Endometrium (tissue), 2 donors: Measurements from ENCODE around the gene GABRR1.

Experiments
- FAIRE-seq: peaks from 2 replicates; lab custom pipeline; 2012; peaks lifted over from hg19 to GRCh38; lab: Jason Lieb, UNC
- donor health status: control.
- donor health status: control.

GABRR1 gene

GRCh38 chr6:89215391-89215790 lies 1.8 kb downstream of the GABRR1 start:
- FAIRE-seq, result no peak

- FAIRE-seq, result no peak
Observed at GRCh38 chr6:89214197-89214596, 3.0 kb downstream of the GABRR1 start.

- no peak for FAIRE-seq
Observed at GRCh38 chr6:89212472-89212871, 4.7 kb downstream of the GABRR1 start.

DNA sequence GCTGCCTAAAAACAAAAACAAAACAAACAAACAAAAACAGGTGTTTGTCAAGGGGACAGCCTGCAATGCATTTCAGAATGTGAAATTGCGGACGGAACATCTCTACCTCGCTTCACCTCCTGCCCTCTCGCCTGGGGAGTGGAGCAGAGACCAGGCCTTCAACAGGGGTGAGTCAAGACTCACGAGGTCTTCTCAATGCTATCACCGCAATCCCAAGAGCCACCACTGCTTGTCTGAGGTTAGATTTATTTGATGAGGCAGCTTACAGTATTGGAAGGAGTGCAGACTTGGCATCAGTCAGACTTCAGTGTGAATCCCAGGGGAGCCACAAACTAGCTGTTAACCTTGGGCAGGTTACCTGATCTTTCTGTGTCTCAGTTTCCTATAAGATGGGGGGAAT lies 7.7 kb downstream of the GABRR1 start:
- no peak for FAIRE-seq

GRCh38 chr6:89208551-89208950 lies 8.6 kb downstream of the GABRR1 start:
- no peak for FAIRE-seq

DNA sequence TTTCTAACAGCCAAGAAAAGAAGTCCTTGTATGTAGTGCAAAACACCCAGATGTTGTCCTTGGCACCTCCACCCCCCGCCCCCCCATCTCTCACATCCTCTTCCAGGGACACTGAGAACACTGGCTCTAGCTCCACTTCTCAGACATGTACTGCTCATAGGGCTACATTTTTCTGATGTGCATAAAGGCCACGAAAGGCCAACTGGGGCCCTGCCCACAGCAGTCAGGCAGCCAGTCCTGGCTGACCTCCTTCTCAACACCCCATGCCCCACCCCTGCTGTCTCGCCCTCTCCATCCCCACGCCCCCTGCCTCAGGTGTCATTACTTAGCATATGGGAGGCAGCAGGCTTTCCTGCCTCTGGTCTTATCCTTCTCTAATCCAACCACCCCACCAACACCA lies 11.3 kb downstream of the GABRR1 start:
- no peak for FAIRE-seq

GRCh38 chr6:89204096-89204495 lies 13.1 kb downstream of the GABRR1 start:
- no peak for FAIRE-seq

GRCh38 chr6:89200706-89201215 lies 16.4 kb downstream of the GABRR1 start:
- no peak for FAIRE-seq

- FAIRE-seq, result no peak
Observed at GRCh38 chr6:89199579-89199978, 17.6 kb downstream of the GABRR1 start.

- no peak for FAIRE-seq
Observed at GRCh38 chr6:89198235-89198634, 18.9 kb downstream of the GABRR1 start.

DNA sequence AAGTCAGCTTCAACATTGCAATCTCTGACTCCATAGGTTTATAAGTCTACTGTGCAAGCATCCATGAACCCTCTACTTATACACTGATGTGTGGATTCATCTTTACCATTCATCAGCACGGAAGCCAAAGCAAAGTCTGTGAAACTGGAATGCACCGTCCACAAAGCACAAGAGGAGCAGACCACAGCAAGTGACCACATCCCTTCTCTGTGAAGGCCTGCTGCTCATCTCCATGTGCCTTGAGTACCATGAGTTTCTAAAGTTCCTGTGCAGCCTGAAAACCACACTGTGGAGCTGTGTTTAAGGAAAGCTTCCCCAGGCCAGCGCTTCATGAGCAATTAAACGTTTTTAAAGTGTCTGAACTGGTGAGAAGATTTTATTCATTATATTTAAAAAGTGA lies 20.0 kb downstream of the GABRR1 start:
- no peak for FAIRE-seq

DNA sequence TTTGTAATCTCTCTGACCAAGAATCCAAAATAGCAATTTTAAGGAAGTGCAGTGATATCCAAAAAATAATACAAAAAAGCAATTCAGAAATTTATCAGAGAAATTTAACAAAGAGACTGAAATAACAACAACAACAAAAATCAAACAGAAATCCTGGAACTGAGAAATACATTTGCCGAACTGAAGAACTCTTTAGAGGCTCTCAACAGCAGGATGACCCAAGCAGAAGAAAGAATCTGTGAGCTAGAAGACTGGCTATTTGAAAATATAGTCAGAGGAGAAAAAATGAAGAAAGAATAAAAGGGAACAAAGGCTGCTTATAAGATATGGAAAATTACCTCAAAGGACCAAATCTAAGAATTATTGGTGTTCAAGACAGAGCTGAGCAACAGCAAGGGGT lies 22.6 kb downstream of the GABRR1 start:
- FAIRE-seq, result no peak

DNA sequence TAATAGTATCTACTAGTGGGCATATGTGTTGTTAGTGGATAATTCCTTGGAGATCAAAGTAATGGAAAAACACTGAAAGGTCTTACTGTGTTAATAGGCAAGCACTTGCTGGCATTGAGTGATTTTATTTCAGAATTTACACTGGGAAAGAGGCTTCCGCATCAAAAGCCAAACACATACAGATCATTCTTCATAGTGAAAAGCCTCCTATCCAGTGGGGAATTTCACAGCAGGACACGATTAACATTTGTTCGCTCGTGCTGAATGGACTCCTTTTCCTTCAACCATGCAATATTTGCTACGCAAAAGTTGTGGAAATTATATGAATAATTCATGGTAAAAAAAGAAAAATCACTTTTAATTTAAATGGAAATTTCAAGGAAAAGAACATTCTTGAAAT lies 26.4 kb downstream of the GABRR1 start:
- no peak for FAIRE-seq

- no peak for FAIRE-seq
Observed at GRCh38 chr6:89187504-89187903, 29.7 kb downstream of the GABRR1 start.

DNA sequence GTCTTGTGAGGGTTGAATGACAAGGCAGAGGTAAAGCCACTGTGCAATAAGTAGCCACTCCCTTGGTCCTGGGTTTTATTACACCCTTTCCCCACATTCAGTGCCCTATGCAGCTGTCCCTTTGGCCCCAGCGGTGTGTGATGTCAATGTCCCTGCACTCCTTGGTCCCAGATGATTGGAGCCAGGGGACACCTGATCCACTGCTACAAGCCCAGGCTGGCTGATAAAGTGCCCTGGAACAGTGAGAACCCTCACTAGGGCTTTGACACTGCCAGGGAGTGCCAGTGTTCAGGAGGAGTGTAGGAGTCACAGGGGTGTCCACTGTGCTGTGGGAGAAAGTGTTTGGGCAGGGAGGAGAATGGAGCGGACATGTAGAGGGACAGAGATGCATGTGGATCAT lies 30.4 kb downstream of the GABRR1 start:
- FAIRE-seq, result no peak

GRCh38 chr6:89184344-89184743 lies 32.8 kb downstream of the GABRR1 start:
- no peak for FAIRE-seq

DNA sequence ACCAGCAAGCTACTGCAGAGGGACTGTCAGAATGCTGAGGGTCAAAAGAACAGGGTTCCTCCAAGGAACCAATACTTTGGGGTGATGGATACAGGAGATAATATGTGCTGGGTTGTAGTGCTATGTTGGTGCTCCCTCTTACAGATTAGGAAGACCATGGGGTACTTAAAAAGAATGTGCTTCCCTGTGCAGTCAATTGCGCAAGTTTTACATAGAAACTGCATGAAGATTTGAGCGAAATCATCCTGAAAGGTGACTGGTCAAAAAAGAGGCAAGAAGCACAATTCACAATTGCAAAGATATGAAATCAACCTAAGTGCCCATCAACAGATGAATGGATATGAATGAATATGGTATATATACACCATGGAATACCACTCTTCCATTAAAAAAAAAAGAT lies 33.9 kb downstream of the GABRR1 start:
- no peak for FAIRE-seq

- FAIRE-seq, result no peak
Observed at GRCh38 chr6:89180971-89181370, 36.2 kb downstream of the GABRR1 start.

GRCh38 chr6:89180112-89180511 lies 37.0 kb downstream of the GABRR1 start:
- FAIRE-seq, result no peak

- FAIRE-seq, result no peak
Observed at GRCh38 chr6:89173634-89174033, 43.5 kb downstream of the GABRR1 start.

DNA sequence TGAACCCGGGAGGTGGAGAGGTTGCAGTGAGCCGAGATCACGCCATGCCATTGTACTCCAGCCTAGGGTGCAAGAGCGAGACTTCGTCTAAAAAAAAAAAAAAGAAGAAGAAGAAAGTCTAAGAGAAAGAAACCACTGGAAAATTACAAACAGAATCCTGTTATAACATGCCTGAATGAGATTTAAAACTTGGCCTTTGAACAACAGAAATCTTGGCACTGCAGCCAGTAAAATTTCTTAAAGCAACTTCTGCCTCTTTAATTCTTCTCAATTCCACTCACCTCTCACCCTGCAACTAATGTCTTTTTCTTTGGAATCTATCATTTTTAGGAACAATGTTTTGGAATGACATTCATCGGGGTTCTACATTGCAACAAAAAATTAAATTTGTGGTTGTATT lies 45.0 kb downstream of the GABRR1 start:
- FAIRE-seq, result no peak

GRCh38 chr6:89162047-89162371 lies 55.1 kb downstream of the GABRR1 start:
- FAIRE-seq, result no peak

DNA sequence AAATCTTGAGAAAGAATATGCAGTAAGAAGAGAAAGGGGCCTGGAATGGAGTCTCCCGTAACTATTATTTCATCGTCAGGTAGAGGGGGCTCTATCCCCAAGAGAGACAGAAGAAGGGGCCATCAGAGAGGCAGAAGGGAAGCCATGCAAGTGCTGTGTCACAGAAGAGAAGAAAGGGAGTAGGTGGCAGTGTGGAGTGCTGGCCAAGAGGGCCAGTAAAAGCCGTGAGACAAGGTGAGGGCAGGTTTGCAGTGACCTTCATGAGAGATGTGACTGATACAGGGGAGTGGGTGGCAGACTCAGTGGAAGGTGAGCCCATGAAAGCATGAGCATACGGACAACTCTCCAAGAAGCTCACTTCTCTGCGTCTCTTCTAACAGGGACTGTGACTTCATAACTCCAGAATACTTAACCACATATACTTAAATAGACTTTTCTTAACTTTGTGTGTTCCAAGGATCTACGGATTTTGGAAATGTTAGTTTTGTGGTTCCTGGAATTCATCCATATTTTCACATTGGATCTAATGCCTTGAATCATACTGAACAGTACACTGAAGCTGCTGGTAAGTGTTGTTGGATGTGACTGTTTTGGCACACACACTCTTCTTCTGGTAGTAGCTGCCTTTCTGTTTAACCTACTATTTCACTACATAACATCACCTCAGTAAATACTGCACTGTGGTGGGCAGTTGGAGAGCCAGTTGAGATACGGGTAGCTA lies 55.7 kb downstream of the GABRR1 start:
- FAIRE-seq, result no peak

DNA sequence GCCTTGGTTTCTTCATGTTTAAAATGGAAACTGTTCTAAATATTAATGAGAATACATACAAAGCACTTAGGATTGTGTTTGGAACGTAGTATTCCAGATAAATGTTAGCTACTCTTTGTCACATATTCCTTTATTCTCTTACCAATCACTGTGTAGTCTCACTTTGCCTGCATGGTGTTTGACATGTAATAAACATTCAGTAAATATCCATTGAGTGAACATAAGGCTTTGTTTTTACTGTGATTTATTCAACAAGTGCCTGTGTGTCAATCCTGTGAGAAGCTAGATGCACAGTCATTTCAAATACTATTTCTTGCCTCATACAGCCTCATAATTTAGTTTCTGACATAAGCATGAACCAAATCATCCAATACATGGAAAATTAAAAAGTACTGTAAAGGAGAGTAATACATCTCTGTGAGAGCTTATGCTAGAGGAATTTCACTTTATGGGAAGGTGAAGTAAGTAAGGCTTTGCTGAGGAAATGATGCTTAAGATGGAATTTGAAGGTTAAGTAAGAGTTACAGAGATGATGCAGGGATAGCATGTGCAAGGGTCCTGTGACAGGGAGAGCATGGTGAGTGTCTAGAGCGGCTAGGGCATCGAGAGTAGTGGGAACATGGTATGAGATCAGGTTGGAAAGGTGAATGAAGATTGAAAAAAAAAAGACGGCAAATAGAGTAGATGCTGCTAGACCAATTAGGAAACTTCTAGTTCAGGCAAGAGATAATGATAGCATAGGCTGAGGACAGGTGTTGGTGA lies 56.6 kb downstream of the GABRR1 start:
- FAIRE-seq, result no peak
